GM12873 (cell line): Measurements from ENCODE around the gene SEL1L.
A peak's percentile ranks its signal among the peaks of the same experiment; 100 is the strongest.

Experiments used
- CTCF ChIP-seq: IDR thresholded peaks from 2 replicates; pipeline ENCODE4 v1.5.1; 2012; ENCODE audit warnings: low read depth, mild to moderate bottlenecking, moderate library complexity, low read length, control low read depth; ENCODE audit not compliant: insufficient read depth; ENCODE audit errors: missing control alignments

SEL1L gene

GRCh38 chr14:81472096-81472800 lies 61.4 kb downstream of the SEL1L start:
- no peak for TF ChIP-seq CTCF

- no peak for TF ChIP-seq CTCF
Measured at GRCh38 chr14:81471062-81471461, 62.6 kb downstream of the SEL1L start.

GRCh38 chr14:81466854-81467253 lies 66.8 kb downstream of the SEL1L start:
- no peak for TF ChIP-seq CTCF

GRCh38 chr14:81465507-81466228 lies 68.0 kb downstream of the SEL1L start:
- TF ChIP-seq CTCF = no peak

GRCh38 chr14:81464253-81465002 lies 69.2 kb downstream of the SEL1L start:
- peak; percentile 77 for TF ChIP-seq CTCF

GRCh38 chr14:81459912-81460311 lies 73.7 kb downstream of the SEL1L start:
- no peak for TF ChIP-seq CTCF

- no peak for TF ChIP-seq CTCF
Measured at GRCh38 chr14:81458352-81458751, 75.3 kb downstream of the SEL1L start.
